Transverse colon (tissue), 4 donors: Measurements from ENCODE around the gene TUT4. TPM values are rescaled to one million over a fixed set of nuclear protein-coding genes. Genes with fewer than 3 reads are reported as not detected.

Experiments
- DNase-seq: peaks from one replicate; pipeline ENCODE4 v3.0.0-alpha.2; 2019
- H3K27ac ChIP-seq, 4 donors: fragments of 200-600 bp; sonication (generic); 2 replicates each; pipeline ENCODE4 v1.5.1; 2016 to 2018; ENCODE audit warnings: inconsistent platforms in 4 of 4
- H3K27me3 ChIP-seq: fragments of 200-600 bp; sonication (generic); 2 replicates; pipeline ENCODE4 v1.5.1; 2017; ENCODE audit warnings: inconsistent platforms
- H3K36me3 ChIP-seq, 4 donors: fragments of 200-600 bp; sonication (generic); 2 replicates each; pipeline ENCODE4 v1.5.1; 2017 to 2019; ENCODE audit warnings: inconsistent platforms in 4 of 4
- H3K4me1 ChIP-seq, 4 donors: fragments of 200-600 bp; sonication (generic); 2 replicates each; pipeline ENCODE4 v1.5.1; 2017 to 2020; ENCODE audit warnings: inconsistent platforms in 4 of 4
- H3K4me3 ChIP-seq, 4 donors: fragments of 200-600 bp; sonication (generic); 1 replicate in 1 of 4; 2 replicates in 3 of 4; pipeline versions ENCODE4 v1.5.1 to v1.6.1; 2017 to 2019; ENCODE audit warnings: inconsistent platforms in 4 of 4
- H3K9me3 ChIP-seq, 2 donors: fragments of 200-600 bp; sonication (generic); 2 replicates each; pipeline ENCODE4 v1.5.1; 2017 to 2019; ENCODE audit warnings: inconsistent platforms in 2 of 2
- EP300 ChIP-seq: sonication (generic); formaldehyde crosslinking; IDR thresholded peaks from one replicate; pipeline ENCODE4 v1.6.1; 2017; ENCODE audit warnings: antibody characterized with exemption, low read depth
- POLR2A ChIP-seq: fragments of 450-650 bp; IDR thresholded peaks from one replicate; pipeline ENCODE4 v1.6.1; 2016; ENCODE audit warnings: antibody characterized with exemption, mild to moderate bottlenecking, moderate library complexity
- POLR2AphosphoS5 ChIP-seq, 3 donors: sonication (generic); formaldehyde crosslinking; IDR thresholded peaks; one replicate each; pipeline ENCODE4 v1.6.1; 2016; ENCODE audit warnings: antibody characterized with exemption in 3 of 3
- WGBS, 2 donors: methylation state at CpG; one replicate each; pipeline ENCODE4 v1.1.5; 2018; ENCODE audit warnings: low coverage in 1 of 2; 5-methylcytosine and 5-hydroxymethylcytosine counted together
- in situ Hi-C, 4 donors: fragments of 200-750 bp; cut with MboI; loops; one replicate each; pipeline versions ENCODE4 v1.15.0 to v1.15.1; 2017; ENCODE audit warnings: low sequenced_read_pairs in 3 of 4, low pct_ligation_motif_present in 1 of 4, low pct_unique_long_range_greater_than_20kb in 1 of 4
- intact Hi-C: fragments of 100-400 bp; cut with DNase I; formaldehyde crosslinking; loops from one replicate; pipeline ENCODE4 v1.15.1; 2023; ENCODE audit warnings: low total_unique reads
- total RNA-seq, 4 donors: library from RNA; depleted of rRNA; stranded (reverse); fragments of >200 nt; gene quantifications; one replicate each; pipeline ENCODE4 v1.1.0, GENCODE V29; 2016
- TF ChIP-seq, protein P1 (sequence below), 5 experiments: fragments of 200-600 bp in 3 of 5; fragments of 450-650 bp in 2 of 5; sonication (generic) in 3 of 5; IDR thresholded peaks; 1 replicate in 2 of 5; 2 replicates in 3 of 5; pipeline ENCODE4 v1.5.1; 2016 to 2017; ENCODE audit warnings: antibody characterized with exemption in 5 of 5, inconsistent platforms in 3 of 5, mild to moderate bottlenecking in 2 of 5, moderate library complexity in 1 of 5

Gene TUT4, protein sequence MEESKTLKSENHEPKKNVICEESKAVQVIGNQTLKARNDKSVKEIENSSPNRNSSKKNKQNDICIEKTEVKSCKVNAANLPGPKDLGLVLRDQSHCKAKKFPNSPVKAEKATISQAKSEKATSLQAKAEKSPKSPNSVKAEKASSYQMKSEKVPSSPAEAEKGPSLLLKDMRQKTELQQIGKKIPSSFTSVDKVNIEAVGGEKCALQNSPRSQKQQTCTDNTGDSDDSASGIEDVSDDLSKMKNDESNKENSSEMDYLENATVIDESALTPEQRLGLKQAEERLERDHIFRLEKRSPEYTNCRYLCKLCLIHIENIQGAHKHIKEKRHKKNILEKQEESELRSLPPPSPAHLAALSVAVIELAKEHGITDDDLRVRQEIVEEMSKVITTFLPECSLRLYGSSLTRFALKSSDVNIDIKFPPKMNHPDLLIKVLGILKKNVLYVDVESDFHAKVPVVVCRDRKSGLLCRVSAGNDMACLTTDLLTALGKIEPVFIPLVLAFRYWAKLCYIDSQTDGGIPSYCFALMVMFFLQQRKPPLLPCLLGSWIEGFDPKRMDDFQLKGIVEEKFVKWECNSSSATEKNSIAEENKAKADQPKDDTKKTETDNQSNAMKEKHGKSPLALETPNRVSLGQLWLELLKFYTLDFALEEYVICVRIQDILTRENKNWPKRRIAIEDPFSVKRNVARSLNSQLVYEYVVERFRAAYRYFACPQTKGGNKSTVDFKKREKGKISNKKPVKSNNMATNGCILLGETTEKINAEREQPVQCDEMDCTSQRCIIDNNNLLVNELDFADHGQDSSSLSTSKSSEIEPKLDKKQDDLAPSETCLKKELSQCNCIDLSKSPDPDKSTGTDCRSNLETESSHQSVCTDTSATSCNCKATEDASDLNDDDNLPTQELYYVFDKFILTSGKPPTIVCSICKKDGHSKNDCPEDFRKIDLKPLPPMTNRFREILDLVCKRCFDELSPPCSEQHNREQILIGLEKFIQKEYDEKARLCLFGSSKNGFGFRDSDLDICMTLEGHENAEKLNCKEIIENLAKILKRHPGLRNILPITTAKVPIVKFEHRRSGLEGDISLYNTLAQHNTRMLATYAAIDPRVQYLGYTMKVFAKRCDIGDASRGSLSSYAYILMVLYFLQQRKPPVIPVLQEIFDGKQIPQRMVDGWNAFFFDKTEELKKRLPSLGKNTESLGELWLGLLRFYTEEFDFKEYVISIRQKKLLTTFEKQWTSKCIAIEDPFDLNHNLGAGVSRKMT (N-terminal part only)
- 10 to 100 TPM; 12.3 to 55.3 (median 27.4) TPM for total RNA-seq

DNA sequence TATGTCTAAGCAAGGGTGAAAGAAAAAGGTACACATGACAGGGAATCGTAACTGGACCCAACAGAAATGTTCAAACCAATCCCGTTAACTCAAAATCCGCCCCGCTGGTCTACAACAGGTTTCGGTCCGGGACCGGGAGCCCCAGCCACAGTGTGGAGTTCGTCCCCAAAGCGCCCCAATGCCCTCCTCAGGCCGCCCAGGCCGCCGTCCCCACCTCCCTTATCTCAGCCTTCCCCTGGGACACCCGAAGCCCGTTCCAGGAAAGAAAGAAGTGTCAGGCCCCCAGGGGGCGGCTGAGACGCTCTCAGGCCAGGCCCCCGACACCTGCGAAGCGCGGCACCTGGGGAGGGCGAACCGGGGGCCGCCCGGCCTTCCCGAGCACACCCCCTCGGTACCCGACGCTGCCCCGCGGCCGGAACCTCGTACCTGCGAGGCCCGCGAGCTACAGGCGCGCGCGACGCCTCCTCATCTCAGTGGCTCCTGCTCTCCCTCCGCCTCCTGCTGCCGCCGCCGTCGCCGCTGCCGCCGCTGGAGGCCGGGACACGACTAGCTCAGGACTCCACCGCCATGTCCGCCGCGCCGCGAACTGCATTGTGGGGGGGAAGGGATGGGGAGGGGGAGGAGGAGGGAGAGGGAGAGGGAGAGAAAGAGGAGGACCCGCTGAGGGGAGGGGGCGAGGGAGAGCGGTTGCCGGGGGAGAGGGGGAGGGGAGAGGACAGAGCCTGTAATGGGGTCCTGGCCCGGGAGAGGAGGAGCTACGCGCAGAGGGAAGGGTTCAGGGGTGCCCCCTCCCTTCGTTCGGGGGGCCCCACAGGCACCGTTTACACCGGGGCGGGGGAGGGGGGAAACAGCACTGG is at the start of gene TUT4:
TSS of gene TUT4 (minus strand) at position 588 of the 857 bp plus-strand sequence. CDS start 26,812 bp downstream, outside the sequence.
- peak within 1 kb of the TSS; percentile 77 to 95 (median 86) for H3K4me3 ChIP-seq
- in situ Hi-C loops = no loop called here
- H3K4me1 ChIP-seq = peaks cover 0 to 31% (median 17%) of the 10 kb centered on the region in 4 donors
- DNase-seq = peak; percentile 72
- H3K27me3 ChIP-seq = no peaks in the 10 kb centered on the region
- no peaks in the 10 kb centered on the region for H3K9me3 ChIP-seq
- intact Hi-C loops = no loop called here
- 1% methylated on average over 51 of the region's 68 CpGs; no CpG with 5 or more reads in 1 of the 2 donors for WGBS, 2 donors
- peak; percentile 34 to 63 (median 40) for TF ChIP-seq POLR2AphosphoS5 (IDR thresholded peaks at IDR 0.05)
- TF ChIP-seq POLR2A = peak; percentile 54
- TF ChIP-seq EP300 = no peak
- TF ChIP-seq, protein P1, sequence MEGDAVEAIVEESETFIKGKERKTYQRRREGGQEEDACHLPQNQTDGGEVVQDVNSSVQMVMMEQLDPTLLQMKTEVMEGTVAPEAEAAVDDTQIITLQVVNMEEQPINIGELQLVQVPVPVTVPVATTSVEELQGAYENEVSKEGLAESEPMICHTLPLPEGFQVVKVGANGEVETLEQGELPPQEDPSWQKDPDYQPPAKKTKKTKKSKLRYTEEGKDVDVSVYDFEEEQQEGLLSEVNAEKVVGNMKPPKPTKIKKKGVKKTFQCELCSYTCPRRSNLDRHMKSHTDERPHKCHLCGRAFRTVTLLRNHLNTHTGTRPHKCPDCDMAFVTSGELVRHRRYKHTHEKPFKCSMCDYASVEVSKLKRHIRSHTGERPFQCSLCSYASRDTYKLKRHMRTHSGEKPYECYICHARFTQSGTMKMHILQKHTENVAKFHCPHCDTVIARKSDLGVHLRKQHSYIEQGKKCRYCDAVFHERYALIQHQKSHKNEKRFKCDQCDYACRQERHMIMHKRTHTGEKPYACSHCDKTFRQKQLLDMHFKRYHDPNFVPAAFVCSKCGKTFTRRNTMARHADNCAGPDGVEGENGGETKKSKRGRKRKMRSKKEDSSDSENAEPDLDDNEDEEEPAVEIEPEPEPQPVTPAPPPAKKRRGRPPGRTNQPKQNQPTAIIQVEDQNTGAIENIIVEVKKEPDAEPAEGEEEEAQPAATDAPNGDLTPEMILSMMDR (IDR thresholded peaks at IDR 0.05) = peak in 1 of 5 experiments; percentile 15
- no peaks in the 10 kb centered on the region for H3K36me3 ChIP-seq
- H3K27ac ChIP-seq = peak within 1 kb of the TSS; percentile 88 to 95 (median 94)

DNA sequence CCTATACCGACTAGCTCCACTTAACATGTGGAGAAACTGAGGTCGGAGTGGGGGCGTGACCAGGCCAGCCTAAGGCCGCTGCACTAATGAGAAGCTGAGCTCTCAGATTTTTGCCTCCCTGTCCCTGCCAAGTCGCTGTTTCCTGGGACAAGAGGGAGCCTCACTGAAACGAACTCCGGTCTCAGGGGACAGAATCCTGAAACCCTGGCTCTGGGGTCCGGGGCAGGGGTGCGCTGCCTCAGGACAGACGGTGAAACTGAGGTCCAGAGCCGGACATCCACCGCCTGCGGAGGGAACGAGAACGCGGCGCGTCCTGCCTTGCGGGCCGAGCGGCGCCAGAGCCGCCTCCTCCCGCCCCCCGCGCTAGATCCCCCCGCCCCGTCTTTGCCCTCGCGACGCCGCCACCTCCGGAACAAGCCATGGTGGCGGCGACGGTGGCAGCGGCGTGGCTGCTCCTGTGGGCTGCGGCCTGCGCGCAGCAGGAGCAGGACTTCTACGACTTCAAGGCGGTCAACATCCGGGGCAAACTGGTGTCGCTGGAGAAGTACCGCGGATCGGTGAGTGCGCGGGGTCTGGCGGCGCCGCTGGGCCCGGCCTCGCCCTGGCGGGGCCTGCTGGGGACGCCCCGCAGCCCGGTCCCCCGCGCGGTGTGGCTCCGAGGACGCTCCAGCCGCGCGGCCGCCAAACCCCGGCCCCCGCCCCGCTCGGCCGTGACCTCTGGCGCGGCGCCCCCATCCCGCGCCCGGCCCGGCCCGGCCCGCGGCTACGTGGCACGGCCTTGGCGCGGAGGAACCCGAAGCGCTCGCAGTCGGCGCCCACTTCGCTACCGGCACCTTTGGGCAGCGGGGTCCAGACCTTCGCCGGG is 49.3 kb upstream of the TUT4 start, which contains the start of gene GPX7:
TSS of gene GPX7 (plus strand) at position 381 of the 865 bp plus-strand sequence. CDS start at position 420, 39 bp downstream.
- WGBS, 2 donors = 5 to 10% methylated on average over 9 to 28 of the region's 97 CpGs
- Histone ChIP-seq H3K4me1 (peaks cover 12 to 16% (median 15%) of the 10 kb centered on the region in 4 donors), H3K4me3 (peak within 1 kb of the TSS; percentile 38 to 53 (median 46)), H3K36me3 (no peaks in the 10 kb centered on the region), H3K27me3 (peaks cover 4% of the 10 kb centered on the region), H3K9me3 (no peaks in the 10 kb centered on the region), H3K27ac (peak within 1 kb of the TSS; percentile 60 to 71 (median 64))
- intact Hi-C loops = no loop called here
- peak; percentile 42 for DNase-seq
- in situ Hi-C loops = no loop called here
- TF ChIP-seq POLR2A = no peak

DNA sequence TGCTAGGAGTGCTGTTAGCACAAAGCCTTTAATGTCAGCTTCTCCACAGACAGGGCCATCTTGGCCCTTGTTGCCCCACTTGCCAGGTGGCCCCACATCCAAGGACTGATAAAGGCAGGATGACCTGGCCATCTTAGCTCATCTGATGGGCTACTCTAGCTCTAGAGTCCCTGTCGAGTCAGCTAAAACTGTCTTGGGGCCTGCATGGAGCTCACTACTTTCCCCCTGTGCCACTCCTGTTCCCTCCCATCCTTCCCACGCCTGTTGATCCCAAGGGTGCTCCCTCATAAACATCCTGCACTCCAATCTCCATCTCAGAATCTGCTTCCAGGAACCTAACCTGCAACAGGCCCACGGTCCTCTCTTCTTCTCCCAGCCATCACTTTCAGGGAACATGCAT is 48.6 kb upstream of the TUT4 start:
- intact Hi-C loops = no loop called here
- WGBS, 2 donors = 82 to 83% methylated on average over 3 of the region's 3 CpGs
- H3K27me3 ChIP-seq = peaks cover 4% of the 10 kb centered on the region
- DNase-seq = no peak
- in situ Hi-C loops = no loop called here
- peak overlapping the region in 1 of 4 donors; percentile 50 for H3K4me3 ChIP-seq
- no peaks in the 10 kb centered on the region for H3K9me3 ChIP-seq
- peaks cover 12 to 16% (median 15%) of the 10 kb centered on the region in 4 donors for H3K4me1 ChIP-seq
- no peaks in the 10 kb centered on the region for H3K36me3 ChIP-seq
- H3K27ac ChIP-seq = peak overlapping the region in 2 of 4 donors; percentile 67 to 71
- TF ChIP-seq POLR2AphosphoS5 (IDR thresholded peaks at IDR 0.05) (no peak), EP300 (no peak), POLR2A (no peak)
- TF ChIP-seq, protein P1 (IDR thresholded peaks at IDR 0.05) = no peak
